Measurements from ENCODE around the gene MAPT. TPM values are rescaled to one million over a fixed set of nuclear protein-coding genes. Genes with fewer than 3 reads are reported as not detected.

Gene MAPT
- total RNA-seq, 4 donors from 2014 or later: 4.2 to 11.1 (median 7.3) TPM

- DNase-seq (ENCODE audit: extremely low spot score): no peak
- Histone ChIP-seq H3K27me3 (peaks cover 0 to 27% (median 0%) of the 10 kb centered on the region in 4 donors), H3K9me3 (no peaks in the 10 kb centered on the region), H3K27ac (replicated peaks in 1 of 4) (no peak overlapping the region), H3K4me3 (no peak overlapping the region), H3K4me1 (peaks cover 0 to 8% (median 4%) of the 10 kb centered on the region in 4 donors), H3K36me3 (no peaks in the 10 kb centered on the region)
- intact Hi-C loops (cut with DNase I): no loop called here
- 77% methylated on average over 8 of the region's 8 CpGs for WGBS
- TF ChIP-seq POLR2A (IDR thresholded peaks at IDR 0.05; ENCODE audit: low read depth) (no peak), EP300 (IDR thresholded peaks at IDR 0.05) (no peak), CTCF (IDR thresholded peaks at IDR 0.05) (no peak), POLR2AphosphoS5 (IDR thresholded peaks at IDR 0.05) (no peak)
Observed at GRCh38 chr17:45867702-45868101, 26.7 kb upstream of the MAPT start.

GRCh38 chr17:45868276-45868675 lies 26.1 kb upstream of the MAPT start:
- intact Hi-C loops (cut with DNase I): no loop called here
- Histone ChIP-seq H3K4me1 (peaks cover 0 to 8% (median 4%) of the 10 kb centered on the region in 4 donors), H3K4me3 (no peak overlapping the region), H3K27me3 (peaks cover 0 to 25% (median 0%) of the 10 kb centered on the region in 4 donors), H3K9me3 (no peaks in the 10 kb centered on the region), H3K27ac (replicated peaks in 1 of 4) (no peak overlapping the region), H3K36me3 (no peaks in the 10 kb centered on the region)
- WGBS: 86% methylated on average over 5 of the region's 5 CpGs
- no peak for DNase-seq (ENCODE audit: extremely low spot score)
- TF ChIP-seq POLR2AphosphoS5 (IDR thresholded peaks at IDR 0.05) (no peak), EP300 (IDR thresholded peaks at IDR 0.05) (no peak), POLR2A (IDR thresholded peaks at IDR 0.05; ENCODE audit: low read depth) (no peak)

GRCh38 chr17:45869676-45870341 lies 24.5 kb upstream of the MAPT start:
- no peak for DNase-seq (ENCODE audit: extremely low spot score)
- no peak overlapping the region for H3K27ac ChIP-seq (replicated peaks in 1 of 4)
- intact Hi-C loops (cut with DNase I): no loop called here
- H3K27me3 ChIP-seq: peaks cover 0 to 14% (median 0%) of the 10 kb centered on the region in 4 donors
- TF ChIP-seq POLR2A (IDR thresholded peaks at IDR 0.05; ENCODE audit: low read depth) (no peak), EP300 (IDR thresholded peaks at IDR 0.05) (no peak), POLR2AphosphoS5 (IDR thresholded peaks at IDR 0.05) (no peak)
- H3K36me3 ChIP-seq: no peaks in the 10 kb centered on the region
- H3K9me3 ChIP-seq: no peaks in the 10 kb centered on the region
- WGBS: 76% methylated on average over 13 of the region's 14 CpGs
- H3K4me3 ChIP-seq: no peak overlapping the region
- peaks cover 0 to 8% (median 4%) of the 10 kb centered on the region in 4 donors for H3K4me1 ChIP-seq

- Histone ChIP-seq H3K4me1 (peaks cover 0 to 8% (median 4%) of the 10 kb centered on the region in 4 donors), H3K27me3 (peaks cover 0 to 14% (median 4%) of the 10 kb centered on the region in 4 donors), H3K4me3 (no peak overlapping the region), H3K27ac (replicated peaks in 1 of 4) (no peak overlapping the region), H3K36me3 (no peaks in the 10 kb centered on the region), H3K9me3 (no peaks in the 10 kb centered on the region)
- no peak for DNase-seq (ENCODE audit: extremely low spot score)
- no peak for TF ChIP-seq EP300 (IDR thresholded peaks at IDR 0.05)
- TF ChIP-seq POLR2A (IDR thresholded peaks at IDR 0.05; ENCODE audit: low read depth): no peak
- TF ChIP-seq CTCF (IDR thresholded peaks at IDR 0.05): no peak
- TF ChIP-seq POLR2AphosphoS5 (IDR thresholded peaks at IDR 0.05): no peak
- WGBS: 30% methylated on average over 4 of the region's 4 CpGs
- intact Hi-C loops (cut with DNase I): no loop called here
Observed at GRCh38 chr17:45870342-45870974, 23.9 kb upstream of the MAPT start.

- no peak overlapping the region for H3K4me3 ChIP-seq
- DNase-seq (ENCODE audit: extremely low spot score): no peak
- intact Hi-C loops (cut with DNase I): no loop called here
- H3K27me3 ChIP-seq: peaks cover 0 to 19% (median 4%) of the 10 kb centered on the region in 4 donors
- no peak overlapping the region for H3K27ac ChIP-seq (replicated peaks in 1 of 4)
- TF ChIP-seq POLR2A (IDR thresholded peaks at IDR 0.05; ENCODE audit: low read depth) (no peak), CTCF (IDR thresholded peaks at IDR 0.05) (no peak), POLR2AphosphoS5 (IDR thresholded peaks at IDR 0.05) (no peak)
- H3K36me3 ChIP-seq: no peaks in the 10 kb centered on the region
- 90% methylated on average over 5 of the region's 5 CpGs for WGBS
- no peaks in the 10 kb centered on the region for H3K9me3 ChIP-seq
- H3K4me1 ChIP-seq: peaks cover 0 to 8% (median 4%) of the 10 kb centered on the region in 4 donors
Observed at GRCh38 chr17:45871718-45872117, 22.6 kb upstream of the MAPT start.
